ENCODE measurements around the gene PPP1R1B.

The PPP1R1B gene

GRCh38 chr17:39595928-39596510 lies 30.7 kb upstream of the PPP1R1B start:
- peaks cover 15% of the 10 kb centered on the region for H3K4me1 ChIP-seq (ENCODE audit: control insufficient read depth, insufficient read depth, low read length)
- no peak overlapping the region for H3K9ac ChIP-seq (ENCODE audit: low read length)
- no peaks in the 10 kb centered on the region for H3K36me3 ChIP-seq (ENCODE audit: control insufficient read depth, insufficient read depth, low read length)
- H3K9me3 ChIP-seq (ENCODE audit: control insufficient read depth, low read length), result no peaks in the 10 kb centered on the region
- H3K4me3 ChIP-seq (ENCODE audit: low read length), result no peak overlapping the region
- H3K27me3 ChIP-seq (ENCODE audit: control insufficient read depth, insufficient read depth, low read length), result peaks cover 77% of the 10 kb centered on the region

DNA sequence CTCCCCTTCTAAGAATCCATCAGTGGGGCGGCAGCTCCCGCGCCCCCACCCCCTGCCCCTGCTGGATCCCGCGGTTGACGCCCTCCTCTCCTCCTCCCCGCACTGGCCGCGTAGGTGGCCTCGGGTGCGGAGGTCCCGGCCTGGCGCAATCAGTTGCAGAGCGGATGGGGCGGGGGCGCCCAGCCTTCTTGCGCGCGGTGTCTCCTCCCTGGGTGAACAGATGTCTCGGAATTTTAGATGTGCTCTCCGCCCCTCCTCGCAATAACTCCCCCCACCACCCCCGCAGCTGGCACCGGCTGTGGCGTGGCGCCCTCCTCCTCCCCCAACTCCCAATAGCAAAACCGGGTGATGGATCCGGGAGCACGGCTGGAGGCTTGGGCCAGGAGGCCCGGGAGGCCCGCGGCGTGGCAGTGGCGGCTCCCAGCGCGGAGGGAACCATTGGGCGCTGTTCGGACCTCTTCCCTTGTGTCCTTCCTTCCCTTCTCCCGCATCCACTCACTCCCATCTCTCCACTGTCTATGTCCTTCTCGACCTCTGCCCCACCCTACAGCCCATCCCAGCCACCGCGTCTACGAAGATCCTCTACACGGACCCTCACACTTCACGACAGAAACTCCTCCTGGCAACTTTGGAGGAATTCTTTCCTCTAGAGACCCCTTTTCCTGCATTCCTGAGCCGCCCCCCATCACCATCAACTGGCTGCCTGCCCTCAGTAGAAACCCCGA lies 30.0 kb upstream of the PPP1R1B start:
- Histone ChIP-seq H3K27me3 (ENCODE audit: control insufficient read depth, insufficient read depth, low read length) (peaks cover 84% of the 10 kb centered on the region), H3K9me3 (ENCODE audit: control insufficient read depth, low read length) (no peaks in the 10 kb centered on the region)

GRCh38 chr17:39597372-39598046 lies 29.2 kb upstream of the PPP1R1B start:
- Histone ChIP-seq H3K9me3 (ENCODE audit: control insufficient read depth, low read length) (no peaks in the 10 kb centered on the region), H3K36me3 (ENCODE audit: control insufficient read depth, insufficient read depth, low read length) (no peaks in the 10 kb centered on the region), H3K4me1 (ENCODE audit: control insufficient read depth, insufficient read depth, low read length) (peaks cover 15% of the 10 kb centered on the region), H3K27me3 (ENCODE audit: control insufficient read depth, insufficient read depth, low read length) (peaks cover 92% of the 10 kb centered on the region), H3K4me3 (ENCODE audit: low read length) (no peak overlapping the region), H3K9ac (ENCODE audit: low read length) (no peak overlapping the region)

More for the DNA sequence above, 30.0 kb upstream of the PPP1R1B start:
- Histone ChIP-seq H3K4me3 (ENCODE audit: low read length) (no peak overlapping the region), H3K9ac (ENCODE audit: low read length) (no peak overlapping the region), H3K36me3 (ENCODE audit: control insufficient read depth, insufficient read depth, low read length) (no peaks in the 10 kb centered on the region), H3K4me1 (ENCODE audit: control insufficient read depth, insufficient read depth, low read length) (peaks cover 15% of the 10 kb centered on the region)

GRCh38 chr17:39598047-39598481 lies 28.7 kb upstream of the PPP1R1B start:
- peaks cover 97% of the 10 kb centered on the region for H3K27me3 ChIP-seq (ENCODE audit: control insufficient read depth, insufficient read depth, low read length)
- H3K9me3 ChIP-seq (ENCODE audit: control insufficient read depth, low read length), result no peaks in the 10 kb centered on the region
- H3K36me3 ChIP-seq (ENCODE audit: control insufficient read depth, insufficient read depth, low read length), result no peaks in the 10 kb centered on the region
- no peak overlapping the region for H3K4me3 ChIP-seq (ENCODE audit: low read length)
- no peak overlapping the region for H3K9ac ChIP-seq (ENCODE audit: low read length)
- H3K4me1 ChIP-seq (ENCODE audit: control insufficient read depth, insufficient read depth, low read length), result peaks cover 15% of the 10 kb centered on the region

DNA sequence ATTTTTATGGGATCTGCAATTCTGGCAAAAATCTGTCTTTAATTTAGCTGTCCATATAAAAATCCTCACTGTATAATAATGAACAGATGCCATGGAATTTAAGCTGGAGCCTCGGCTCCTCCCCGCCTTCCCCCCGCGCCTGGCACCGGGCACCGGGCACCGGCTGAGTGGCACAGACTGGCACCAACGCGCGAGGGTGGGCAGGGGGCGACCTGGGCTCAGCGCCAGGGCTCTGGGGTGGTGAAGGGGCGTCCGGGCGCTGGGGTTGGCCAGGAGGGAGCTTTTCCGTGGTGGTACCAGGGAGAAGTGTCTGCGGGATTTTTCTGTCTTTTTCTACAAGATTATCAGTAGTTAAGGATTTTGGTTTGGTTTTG lies 28.1 kb upstream of the PPP1R1B start:
- no peaks in the 10 kb centered on the region for H3K36me3 ChIP-seq (ENCODE audit: control insufficient read depth, insufficient read depth, low read length)

DNA sequence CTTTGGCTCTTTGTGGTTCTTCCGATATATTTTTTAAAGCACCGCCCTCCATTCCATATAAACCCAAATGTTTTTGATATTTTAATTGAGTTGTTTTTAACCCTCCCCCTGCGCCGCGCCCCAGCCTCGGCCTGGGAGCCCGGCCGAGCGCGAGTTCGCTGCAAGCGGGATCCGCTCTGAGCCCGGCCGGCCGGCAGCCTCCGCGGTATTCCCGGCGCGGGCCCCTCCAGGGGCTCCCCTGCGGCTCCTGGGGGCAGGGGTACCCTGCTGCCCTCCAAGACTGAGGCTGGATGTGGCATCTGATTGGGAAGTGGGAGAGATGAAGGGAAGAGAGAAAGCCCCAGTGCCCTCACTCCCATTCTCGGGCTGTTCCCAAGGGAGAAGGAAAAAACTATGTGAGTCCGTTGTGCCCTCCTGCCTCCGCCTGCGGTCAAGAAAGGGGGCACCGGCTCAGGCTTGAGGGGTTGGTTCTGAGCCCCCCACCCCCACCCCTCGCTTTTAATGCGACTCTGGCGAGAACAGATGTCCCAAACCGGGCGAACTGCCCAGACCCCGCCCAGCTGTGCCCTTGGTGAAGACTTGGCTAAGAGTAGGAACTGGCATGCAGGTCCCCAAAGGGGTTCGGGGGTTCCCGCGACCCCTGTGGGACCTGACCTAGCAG lies 27.6 kb upstream of the PPP1R1B start:
- peaks cover 98% of the 10 kb centered on the region for H3K27me3 ChIP-seq (ENCODE audit: control insufficient read depth, insufficient read depth, low read length)
- H3K9ac ChIP-seq (ENCODE audit: low read length), result no peak overlapping the region
- H3K4me3 ChIP-seq (ENCODE audit: low read length), result no peak overlapping the region
- no peaks in the 10 kb centered on the region for H3K36me3 ChIP-seq (ENCODE audit: control insufficient read depth, insufficient read depth, low read length)
- no peaks in the 10 kb centered on the region for H3K9me3 ChIP-seq (ENCODE audit: control insufficient read depth, low read length)
- peaks cover 15% of the 10 kb centered on the region for H3K4me1 ChIP-seq (ENCODE audit: control insufficient read depth, insufficient read depth, low read length)

More for the DNA sequence above, 28.1 kb upstream of the PPP1R1B start:
- Histone ChIP-seq H3K9ac (ENCODE audit: low read length) (no peak overlapping the region), H3K27me3 (ENCODE audit: control insufficient read depth, insufficient read depth, low read length) (peaks cover 97% of the 10 kb centered on the region), H3K9me3 (ENCODE audit: control insufficient read depth, low read length) (no peaks in the 10 kb centered on the region), H3K4me1 (ENCODE audit: control insufficient read depth, insufficient read depth, low read length) (peaks cover 15% of the 10 kb centered on the region), H3K4me3 (ENCODE audit: low read length) (no peak overlapping the region)

GRCh38 chr17:39599665-39600231 lies 27.0 kb upstream of the PPP1R1B start:
- no peak overlapping the region for H3K9ac ChIP-seq (ENCODE audit: low read length)
- peaks cover 15% of the 10 kb centered on the region for H3K4me1 ChIP-seq (ENCODE audit: control insufficient read depth, insufficient read depth, low read length)
- no peak overlapping the region for H3K4me3 ChIP-seq (ENCODE audit: low read length)
- no peaks in the 10 kb centered on the region for H3K36me3 ChIP-seq (ENCODE audit: control insufficient read depth, insufficient read depth, low read length)
- H3K27me3 ChIP-seq (ENCODE audit: control insufficient read depth, insufficient read depth, low read length), result peaks cover 98% of the 10 kb centered on the region
- no peaks in the 10 kb centered on the region for H3K9me3 ChIP-seq (ENCODE audit: control insufficient read depth, low read length)

GRCh38 chr17:39600288-39600996 lies 26.3 kb upstream of the PPP1R1B start:
- Histone ChIP-seq H3K9me3 (ENCODE audit: control insufficient read depth, low read length) (no peaks in the 10 kb centered on the region), H3K36me3 (ENCODE audit: control insufficient read depth, insufficient read depth, low read length) (no peaks in the 10 kb centered on the region), H3K27me3 (ENCODE audit: control insufficient read depth, insufficient read depth, low read length) (peaks cover 98% of the 10 kb centered on the region), H3K4me3 (ENCODE audit: low read length) (no peak overlapping the region), H3K9ac (ENCODE audit: low read length) (no peak overlapping the region), H3K4me1 (ENCODE audit: control insufficient read depth, insufficient read depth, low read length) (peaks cover 22% of the 10 kb centered on the region)

DNA sequence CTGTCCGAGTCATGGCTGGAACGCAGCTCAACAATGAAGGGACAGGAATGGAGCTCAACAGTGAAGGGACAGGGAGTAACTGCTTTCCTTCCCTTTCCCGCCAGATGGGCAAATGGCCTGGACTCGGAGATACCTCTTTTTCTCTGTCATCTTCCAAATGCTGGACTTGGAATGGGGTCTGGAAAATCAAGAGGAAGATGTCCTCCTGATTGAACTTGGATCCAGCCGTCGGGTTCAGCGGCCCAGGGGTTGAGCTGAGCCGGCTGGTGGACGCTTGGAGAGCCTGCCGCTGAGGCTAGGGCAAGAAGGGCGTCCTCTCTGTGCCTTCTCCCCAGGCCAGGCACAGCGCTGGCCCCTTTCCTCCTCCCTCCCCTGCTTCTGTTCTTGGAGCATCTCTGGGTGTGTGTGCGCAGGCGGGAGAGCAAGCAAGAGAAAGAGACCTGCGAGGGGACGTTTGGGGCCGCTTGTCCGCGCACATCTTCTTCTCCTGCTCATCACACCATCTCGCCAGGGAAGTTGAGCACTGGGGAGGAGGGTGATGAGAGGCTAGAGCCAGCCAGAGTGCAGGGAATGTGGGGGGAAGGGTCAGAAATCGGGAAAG lies 25.7 kb upstream of the PPP1R1B start:
- Histone ChIP-seq H3K36me3 (ENCODE audit: control insufficient read depth, insufficient read depth, low read length) (no peaks in the 10 kb centered on the region), H3K4me3 (ENCODE audit: low read length) (no peak overlapping the region), H3K27me3 (ENCODE audit: control insufficient read depth, insufficient read depth, low read length) (peaks cover 98% of the 10 kb centered on the region), H3K9ac (ENCODE audit: low read length) (no peak overlapping the region), H3K4me1 (ENCODE audit: control insufficient read depth, insufficient read depth, low read length) (peaks cover 28% of the 10 kb centered on the region), H3K9me3 (ENCODE audit: control insufficient read depth, low read length) (no peaks in the 10 kb centered on the region)

DNA sequence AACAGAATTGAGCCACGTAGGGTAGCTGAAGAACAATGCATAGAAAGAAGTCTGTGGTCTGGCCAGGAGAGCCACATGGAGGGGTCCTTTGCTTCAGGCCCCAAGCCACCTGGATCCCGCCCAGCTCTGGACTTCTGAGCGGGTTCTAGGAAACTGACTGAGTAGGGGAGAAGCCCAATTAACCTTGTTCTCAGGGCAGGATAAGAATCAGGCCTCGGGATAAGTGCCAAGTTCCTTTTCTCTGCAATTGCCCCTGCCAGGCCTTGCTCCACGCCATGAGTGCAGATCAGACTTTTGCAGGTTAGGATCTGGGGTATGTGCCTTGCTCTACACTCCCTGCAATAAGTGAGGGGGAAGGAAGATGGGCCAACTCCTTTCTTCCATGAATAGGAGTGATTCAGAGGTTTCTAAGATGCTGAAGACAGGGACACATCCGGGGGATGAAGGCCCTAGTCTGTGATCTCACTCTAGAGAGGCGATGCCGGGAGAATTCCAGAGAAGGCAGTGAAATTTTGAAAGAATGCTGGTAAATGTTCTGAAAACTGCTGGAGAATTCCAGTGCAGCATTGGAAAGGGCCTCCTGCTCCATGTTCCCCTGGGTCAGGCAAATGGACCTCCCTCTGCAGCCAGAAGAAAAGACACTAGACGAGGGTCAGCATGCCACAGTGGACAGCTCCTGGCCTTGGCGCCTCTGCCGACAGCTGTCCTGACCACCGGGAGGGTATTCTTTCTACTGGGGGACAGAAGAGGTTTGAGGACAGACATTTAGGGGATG lies 24.8 kb upstream of the PPP1R1B start:
- Histone ChIP-seq H3K27me3 (ENCODE audit: control insufficient read depth, insufficient read depth, low read length) (peaks cover 98% of the 10 kb centered on the region), H3K4me3 (ENCODE audit: low read length) (no peak overlapping the region), H3K4me1 (ENCODE audit: control insufficient read depth, insufficient read depth, low read length) (peaks cover 34% of the 10 kb centered on the region), H3K9ac (ENCODE audit: low read length) (no peak overlapping the region), H3K36me3 (ENCODE audit: control insufficient read depth, insufficient read depth, low read length) (no peaks in the 10 kb centered on the region), H3K9me3 (ENCODE audit: control insufficient read depth, low read length) (no peaks in the 10 kb centered on the region)
